Colonic mucosa (tissue), 4 donors: ENCODE data around the gene KCTD5. TPM values are rescaled to one million over a fixed set of nuclear protein-coding genes. Genes with fewer than 3 reads are reported as not detected.

Experiments used
- DNase-seq: peaks from one replicate; pipeline ENCODE4 v3.0.0-alpha.2; 2020
- H3K27ac ChIP-seq: fragments of 200-600 bp; one replicate; pipeline ENCODE4 v1.8.0; 2021
- H3K27me3 ChIP-seq: fragments of 200-600 bp; one replicate; pipeline ENCODE4 v1.8.0; 2021
- H3K36me3 ChIP-seq: fragments of 200-600 bp; one replicate; pipeline ENCODE4 v1.8.0; 2021
- H3K4me1 ChIP-seq: fragments of 200-600 bp; one replicate; pipeline ENCODE4 v1.8.0; 2021; ENCODE audit warnings: mild to moderate bottlenecking
- H3K4me3 ChIP-seq: fragments of 200-600 bp; one replicate; pipeline ENCODE4 v1.8.0; 2021
- H3K9ac ChIP-seq, 2 donors: one replicate each; pipeline ENCODE4 v1.7.0; 2013; ENCODE audit warnings: control low read depth in 2 of 2, low read depth in 2 of 2, low read length in 2 of 2
- H3K9me3 ChIP-seq: fragments of 200-600 bp; one replicate; pipeline ENCODE4 v1.8.0; 2021
- CTCF ChIP-seq: fragments of 200-600 bp; IDR thresholded peaks from one replicate; pipeline ENCODE4 v1.8.0; 2022; ENCODE audit warnings: antibody characterized with exemption, mild to moderate bottlenecking
- intact Hi-C: fragments of 100-400 bp; cut with DNase I; formaldehyde crosslinking; loops from one replicate; pipeline ENCODE4 v1.14.1; 2022
- total RNA-seq, 2 donors: library from RNA; stranded (reverse); fragmentation: NEBNext Ultra II Directional in 1 of 2; extraction: Animal tissue kit (Norgen Biotek cat#: 25700) in 1 of 2; gene quantifications; one replicate each; pipeline ENCODE4 v1.2.1, GENCODE V29; 2021
- donor health status: healthy.
- donor health status: DM: no; HTN: no; CAD: no.
- donor health status: DM: no; HTN: no; CAD: no.

KCTD5 gene
- total RNA-seq, 2 donors from 2014 or later, result 45.2 to 88.3 TPM

GRCh38 chr16:2701713-2702437 is 19.6 kb downstream of the KCTD5 start:
- no peak for DNase-seq
- Histone ChIP-seq H3K9me3 (no peaks in the 10 kb centered on the region), H3K4me1 (no peaks in the 10 kb centered on the region), H3K9ac (no peak overlapping the region), H3K27me3 (no peaks in the 10 kb centered on the region), H3K36me3 (peaks cover 16% of the 10 kb centered on the region), H3K4me3 (no peak overlapping the region), H3K27ac (no peak overlapping the region)
- no peak for TF ChIP-seq CTCF
- intact Hi-C loops, result no loop called here

GRCh38 chr16:2702438-2702825 is 20.1 kb downstream of the KCTD5 start:
- Histone ChIP-seq H3K9me3 (no peaks in the 10 kb centered on the region), H3K36me3 (peaks cover 14% of the 10 kb centered on the region), H3K27ac (no peak overlapping the region), H3K27me3 (no peaks in the 10 kb centered on the region), H3K9ac (no peak overlapping the region), H3K4me1 (no peaks in the 10 kb centered on the region), H3K4me3 (no peak overlapping the region)
- TF ChIP-seq CTCF, result no peak
- intact Hi-C loops, result no loop called here
- DNase-seq, result no peak

GRCh38 chr16:2702871-2703745 is 20.8 kb downstream of the KCTD5 start:
- Histone ChIP-seq H3K36me3 (peaks cover 16% of the 10 kb centered on the region), H3K4me3 (no peak overlapping the region), H3K27ac (no peak overlapping the region), H3K4me1 (no peaks in the 10 kb centered on the region), H3K9me3 (no peaks in the 10 kb centered on the region), H3K9ac (no peak overlapping the region), H3K27me3 (no peaks in the 10 kb centered on the region)
- DNase-seq, result no peak
- intact Hi-C loops, result no loop called here
- TF ChIP-seq CTCF, result no peak

- Histone ChIP-seq H3K36me3 (peaks cover 21% of the 10 kb centered on the region), H3K9me3 (no peaks in the 10 kb centered on the region), H3K27me3 (no peaks in the 10 kb centered on the region), H3K4me1 (no peaks in the 10 kb centered on the region), H3K9ac (no peak overlapping the region), H3K4me3 (no peak overlapping the region), H3K27ac (no peak overlapping the region)
- no peak for DNase-seq
- intact Hi-C loops, result no loop called here
- TF ChIP-seq CTCF, result no peak
Measured at GRCh38 chr16:2704166-2704982, 22.1 kb downstream of the KCTD5 start.

- DNase-seq, result no peak
- no peaks in the 10 kb centered on the region for H3K27me3 ChIP-seq
- H3K9me3 ChIP-seq, result no peaks in the 10 kb centered on the region
- H3K4me3 ChIP-seq, result no peak overlapping the region
- no peak overlapping the region for H3K27ac ChIP-seq
- TF ChIP-seq CTCF, result no peak
- peaks cover 21% of the 10 kb centered on the region for H3K36me3 ChIP-seq
- no peak overlapping the region for H3K9ac ChIP-seq
- no peaks in the 10 kb centered on the region for H3K4me1 ChIP-seq
- intact Hi-C loops, result no loop called here
Measured at GRCh38 chr16:2704983-2705275, 22.6 kb downstream of the KCTD5 start.
